Measurements from ENCODE around the gene VSIG2. TPM values are rescaled to one million over a fixed set of nuclear protein-coding genes. Genes with fewer than 3 reads are reported as not detected.
A peak's percentile ranks its signal among the peaks of the same experiment; 100 is the strongest.
"Not testable (repeated sequence)": the region's sequence is repeated elsewhere in the genome, so short reads cannot be mapped to it uniquely, and the experiment has no call there.

Gene VSIG2
- total RNA-seq, 4 donors from 2014 or later, result not detected

- Histone ChIP-seq H3K4me3 (no peak overlapping the region), H3K36me3 (no peaks in the 10 kb centered on the region), H3K27me3 (no peaks in the 10 kb centered on the region), H3K4me1 (no peaks in the 10 kb centered on the region), H3K9me3 (no peaks in the 10 kb centered on the region), H3K27ac (no peak overlapping the region)
- no peak for DNase-seq
- no peak for TF ChIP-seq POLR2A (IDR thresholded peaks at IDR 0.05)
- TF ChIP-seq, protein P1, sequence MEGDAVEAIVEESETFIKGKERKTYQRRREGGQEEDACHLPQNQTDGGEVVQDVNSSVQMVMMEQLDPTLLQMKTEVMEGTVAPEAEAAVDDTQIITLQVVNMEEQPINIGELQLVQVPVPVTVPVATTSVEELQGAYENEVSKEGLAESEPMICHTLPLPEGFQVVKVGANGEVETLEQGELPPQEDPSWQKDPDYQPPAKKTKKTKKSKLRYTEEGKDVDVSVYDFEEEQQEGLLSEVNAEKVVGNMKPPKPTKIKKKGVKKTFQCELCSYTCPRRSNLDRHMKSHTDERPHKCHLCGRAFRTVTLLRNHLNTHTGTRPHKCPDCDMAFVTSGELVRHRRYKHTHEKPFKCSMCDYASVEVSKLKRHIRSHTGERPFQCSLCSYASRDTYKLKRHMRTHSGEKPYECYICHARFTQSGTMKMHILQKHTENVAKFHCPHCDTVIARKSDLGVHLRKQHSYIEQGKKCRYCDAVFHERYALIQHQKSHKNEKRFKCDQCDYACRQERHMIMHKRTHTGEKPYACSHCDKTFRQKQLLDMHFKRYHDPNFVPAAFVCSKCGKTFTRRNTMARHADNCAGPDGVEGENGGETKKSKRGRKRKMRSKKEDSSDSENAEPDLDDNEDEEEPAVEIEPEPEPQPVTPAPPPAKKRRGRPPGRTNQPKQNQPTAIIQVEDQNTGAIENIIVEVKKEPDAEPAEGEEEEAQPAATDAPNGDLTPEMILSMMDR (IDR thresholded peaks at IDR 0.05), result no peak
These were observed 27.5 kb upstream of the VSIG2 start for GRCh38 chr11:124779568-124779967.

GRCh38 chr11:124778281-124778680 is 26.2 kb upstream of the VSIG2 start:
- H3K27ac ChIP-seq, result no peak overlapping the region
- H3K27me3 ChIP-seq, result no peaks in the 10 kb centered on the region
- H3K4me1 ChIP-seq, result no peaks in the 10 kb centered on the region
- H3K4me3 ChIP-seq, result no peak overlapping the region
- no peak for TF ChIP-seq POLR2A (IDR thresholded peaks at IDR 0.05)
- TF ChIP-seq, protein P1 (IDR thresholded peaks at IDR 0.05), result peak in 4 of 6 experiments; percentile 9 to 34 (median 30)
- no peaks in the 10 kb centered on the region for H3K36me3 ChIP-seq
- no peaks in the 10 kb centered on the region for H3K9me3 ChIP-seq
- DNase-seq, result no peak

DNA sequence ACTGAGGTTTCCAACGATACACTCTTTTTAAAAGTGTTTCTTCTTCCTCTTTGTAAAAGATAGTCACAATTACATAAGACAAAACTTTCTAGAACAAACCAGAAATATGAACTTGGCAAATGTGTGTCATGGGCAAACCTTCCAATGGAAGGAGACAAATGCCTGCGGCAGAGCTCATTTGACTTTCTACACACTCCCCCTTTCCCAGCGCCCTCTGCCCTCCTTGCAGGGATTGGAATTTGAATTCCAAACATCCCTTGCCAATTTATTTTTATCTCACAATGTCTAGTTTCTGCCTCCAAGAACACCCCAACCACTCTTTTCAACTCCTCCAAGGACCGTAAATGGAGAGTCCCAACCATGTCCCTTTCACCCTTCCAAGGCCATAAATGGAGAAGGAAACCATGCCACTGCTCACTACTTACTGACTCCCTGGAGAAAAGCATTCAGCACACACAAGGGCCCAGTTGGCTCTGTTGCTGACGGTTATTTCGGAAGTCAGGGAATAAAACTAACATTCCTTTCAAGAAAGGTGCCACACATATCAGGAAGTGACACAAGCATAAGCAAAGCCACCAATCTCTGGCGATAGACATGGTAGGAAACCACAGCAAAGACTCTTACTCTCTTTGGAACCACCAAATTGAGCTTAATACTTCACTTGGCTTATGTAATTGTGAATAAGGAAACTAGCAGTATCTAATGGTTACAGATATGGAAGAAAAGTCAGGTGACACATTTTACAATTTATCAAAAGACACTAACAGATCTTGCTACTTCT is 25.0 kb upstream of the VSIG2 start:
- TF ChIP-seq POLR2A (IDR thresholded peaks at IDR 0.05), result no peak
- TF ChIP-seq, protein P1 (IDR thresholded peaks at IDR 0.05), result no peak
- H3K4me3 ChIP-seq, result no peak overlapping the region
- peaks cover 0 to 4% (median 0%) of the 10 kb centered on the region in 3 donors for H3K36me3 ChIP-seq
- no peaks in the 10 kb centered on the region for H3K4me1 ChIP-seq
- no peak overlapping the region for H3K27ac ChIP-seq
- H3K27me3 ChIP-seq, result no peaks in the 10 kb centered on the region
- no peaks in the 10 kb centered on the region for H3K9me3 ChIP-seq
- no peak for DNase-seq

DNA sequence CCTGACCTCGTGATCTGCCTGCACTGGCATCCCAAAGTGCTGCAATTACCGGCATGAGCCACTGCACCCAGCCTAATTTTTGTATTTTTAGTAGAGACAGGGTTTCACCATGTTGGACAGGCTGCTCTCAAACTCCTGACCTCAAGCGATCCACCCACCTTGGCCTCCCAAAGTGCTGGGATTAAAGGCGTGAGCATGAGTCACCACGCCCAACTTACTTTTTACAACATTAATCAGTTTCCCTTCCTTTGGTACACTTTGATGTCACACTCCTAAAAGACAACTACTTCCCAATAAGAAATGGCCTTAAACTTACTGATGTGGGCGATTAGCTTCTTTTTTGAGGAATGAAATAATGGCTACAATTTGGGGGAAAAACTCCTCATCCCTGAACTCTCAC is 18.9 kb upstream of the VSIG2 start:
- H3K36me3 ChIP-seq, result peaks cover 0 to 24% (median 0%) of the 10 kb centered on the region in 3 donors
- H3K27ac ChIP-seq, H3K9me3 ChIP-seq, H3K4me1 ChIP-seq, H3K4me3 ChIP-seq, DNase-seq, H3K27me3 ChIP-seq: not testable (repeated sequence)

DNA sequence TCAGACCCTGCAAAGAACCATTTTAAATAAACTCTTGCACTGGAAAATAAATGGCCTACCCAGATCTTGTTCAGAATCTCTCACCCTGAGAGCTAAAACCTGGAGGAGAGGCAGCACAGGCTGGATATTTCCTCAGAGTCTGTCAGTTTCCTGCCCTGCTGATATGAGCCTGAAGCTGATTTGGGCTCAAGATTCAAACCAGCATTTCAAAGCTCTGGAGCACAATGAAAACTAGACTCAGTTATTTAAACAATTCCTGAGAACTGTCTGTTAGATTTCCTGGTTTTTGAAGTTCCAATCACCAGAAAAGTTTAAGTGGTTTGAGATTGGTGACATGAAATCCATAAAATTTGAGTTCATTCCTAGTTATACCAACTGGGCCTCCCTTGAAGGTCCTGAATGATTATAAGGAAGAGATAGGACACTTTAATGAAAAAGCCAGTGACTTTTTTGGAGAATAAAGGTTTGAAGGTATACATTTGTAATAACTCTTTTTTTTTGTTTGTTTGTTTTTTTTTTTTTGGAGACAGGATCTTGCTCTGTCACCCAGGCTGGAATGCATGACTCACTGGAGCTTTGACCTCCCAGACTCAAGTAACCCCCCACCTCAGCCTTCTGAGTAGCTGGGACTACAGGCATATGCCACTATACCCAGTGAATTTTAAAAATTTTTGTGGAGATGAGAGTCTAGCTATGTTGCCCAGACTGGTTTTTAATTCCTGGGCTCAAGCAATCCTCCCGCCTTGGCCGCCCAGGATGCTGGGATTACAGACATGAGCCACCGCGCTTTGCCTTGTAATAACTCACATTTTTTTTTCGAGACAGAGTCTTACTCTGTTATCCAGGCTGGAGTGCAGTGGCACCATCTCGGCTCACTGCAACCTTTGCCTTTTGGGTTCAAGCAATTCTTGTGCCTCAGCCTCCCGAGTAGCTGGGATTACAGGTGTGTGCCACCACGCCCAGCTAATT is 18.0 kb upstream of the VSIG2 start:
- Histone ChIP-seq H3K27me3 (no peaks in the 10 kb centered on the region), H3K4me1 (no peaks in the 10 kb centered on the region), H3K36me3 (peaks cover 0 to 32% (median 0%) of the 10 kb centered on the region in 3 donors), H3K9me3 (no peaks in the 10 kb centered on the region), H3K4me3 (no peak overlapping the region), H3K27ac (no peak overlapping the region)
- TF ChIP-seq POLR2A (IDR thresholded peaks at IDR 0.05), result no peak
- TF ChIP-seq, protein P1 (IDR thresholded peaks at IDR 0.05), result no peak
- DNase-seq, result no peak

DNA sequence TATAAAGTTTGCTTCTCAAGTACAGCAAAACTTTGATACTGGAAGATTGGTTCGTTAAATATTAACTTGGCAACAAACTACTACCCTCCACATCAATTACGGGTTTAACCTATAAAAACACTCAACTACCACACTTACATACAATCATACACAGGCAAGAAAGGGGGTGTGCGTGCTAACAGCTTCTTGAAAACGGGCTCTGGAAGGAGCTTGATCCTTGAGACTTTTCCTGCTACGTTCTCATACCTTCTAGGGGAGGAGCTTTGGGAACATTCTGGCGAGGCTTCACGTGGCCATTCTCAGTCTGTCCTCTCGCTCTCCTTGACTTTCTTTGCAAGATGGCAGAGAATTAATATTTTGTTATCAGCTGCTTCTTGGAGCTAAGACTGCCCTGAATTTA is 16.9 kb upstream of the VSIG2 start:
- no peaks in the 10 kb centered on the region for H3K4me1 ChIP-seq
- no peak overlapping the region for H3K4me3 ChIP-seq
- H3K27ac ChIP-seq, result no peak overlapping the region
- H3K27me3 ChIP-seq, result no peaks in the 10 kb centered on the region
- no peaks in the 10 kb centered on the region for H3K9me3 ChIP-seq
- H3K36me3 ChIP-seq, result peaks cover 0 to 36% (median 0%) of the 10 kb centered on the region in 3 donors
- TF ChIP-seq, protein P1 (IDR thresholded peaks at IDR 0.05), result no peak
- no peak for TF ChIP-seq POLR2A (IDR thresholded peaks at IDR 0.05)
- no peak for DNase-seq
